NB4 (cell line): ENCODE measurements around the gene MED17.

Experiments
- DNase-seq: peaks from one replicate; pipeline ENCODE4 v3.0.0; 2010; ENCODE audit warnings: low read depth
- H3K4me3 ChIP-seq: one replicate; pipeline ENCODE4 v1.5.1; 2011; ENCODE audit warnings: mild to moderate bottlenecking, low read depth, low read length, moderate library complexity
- MYC ChIP-seq: IDR thresholded peaks from 2 replicates; pipeline ENCODE4 v1.6.1; 2011; ENCODE audit warnings: low read depth, low read length
- POLR2A ChIP-seq: IDR thresholded peaks from 2 replicates; pipeline ENCODE4 v1.6.1; 2011; ENCODE audit warnings: mild to moderate bottlenecking; ENCODE audit not compliant: insufficient read length; ENCODE audit errors: extremely low read depth
- TF ChIP-seq, protein P1 (sequence below): IDR thresholded peaks from 2 replicates; pipeline ENCODE4 v1.6.1; 2011; ENCODE audit warnings: low read depth, low read length
- TF ChIP-seq, protein P2 (sequence below): IDR thresholded peaks from one replicate; pipeline ENCODE4 v1.5.1; 2012; ENCODE audit warnings: low read depth, low read length

MED17 gene, protein sequence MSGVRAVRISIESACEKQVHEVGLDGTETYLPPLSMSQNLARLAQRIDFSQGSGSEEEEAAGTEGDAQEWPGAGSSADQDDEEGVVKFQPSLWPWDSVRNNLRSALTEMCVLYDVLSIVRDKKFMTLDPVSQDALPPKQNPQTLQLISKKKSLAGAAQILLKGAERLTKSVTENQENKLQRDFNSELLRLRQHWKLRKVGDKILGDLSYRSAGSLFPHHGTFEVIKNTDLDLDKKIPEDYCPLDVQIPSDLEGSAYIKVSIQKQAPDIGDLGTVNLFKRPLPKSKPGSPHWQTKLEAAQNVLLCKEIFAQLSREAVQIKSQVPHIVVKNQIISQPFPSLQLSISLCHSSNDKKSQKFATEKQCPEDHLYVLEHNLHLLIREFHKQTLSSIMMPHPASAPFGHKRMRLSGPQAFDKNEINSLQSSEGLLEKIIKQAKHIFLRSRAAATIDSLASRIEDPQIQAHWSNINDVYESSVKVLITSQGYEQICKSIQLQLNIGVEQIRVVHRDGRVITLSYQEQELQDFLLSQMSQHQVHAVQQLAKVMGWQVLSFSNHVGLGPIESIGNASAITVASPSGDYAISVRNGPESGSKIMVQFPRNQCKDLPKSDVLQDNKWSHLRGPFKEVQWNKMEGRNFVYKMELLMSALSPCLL

DNA sequence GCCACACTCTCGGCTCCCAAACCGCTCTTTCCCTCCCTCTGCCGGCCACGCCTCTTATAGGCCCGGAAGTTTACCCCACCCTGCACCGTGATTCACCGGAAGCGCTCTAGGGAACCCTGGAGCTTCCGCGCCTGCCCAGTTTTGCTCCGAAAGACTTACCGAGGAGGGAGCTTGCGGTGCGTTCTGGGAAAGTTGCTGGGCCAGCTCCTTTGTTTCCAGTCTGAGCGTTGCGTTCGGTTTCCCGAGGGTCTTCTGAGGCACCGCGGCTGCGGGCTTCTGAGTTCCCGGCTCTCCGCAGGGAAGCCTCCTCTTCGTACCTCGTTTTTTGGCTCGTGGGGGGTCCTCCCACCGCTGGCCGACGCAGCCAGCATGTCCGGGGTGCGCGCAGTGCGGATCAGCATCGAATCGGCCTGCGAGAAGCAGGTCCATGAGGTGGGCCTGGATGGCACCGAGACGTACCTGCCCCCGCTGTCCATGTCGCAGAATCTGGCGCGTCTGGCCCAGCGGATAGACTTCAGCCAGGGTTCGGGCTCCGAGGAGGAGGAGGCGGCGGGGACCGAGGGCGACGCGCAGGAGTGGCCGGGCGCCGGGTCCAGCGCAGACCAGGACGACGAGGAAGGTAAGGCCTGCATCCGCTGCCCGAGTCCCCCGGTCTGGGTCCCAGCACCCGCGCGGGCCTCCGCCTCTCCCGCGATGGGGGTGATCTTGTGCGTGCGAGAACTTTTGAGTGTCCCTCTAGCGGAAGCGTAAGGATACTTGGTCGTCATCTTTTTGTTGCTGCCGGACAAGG, at the start of gene MED17:
TSS of gene MED17 (plus strand) at position 138 of the 790 bp plus-strand sequence. CDS start at position 370, 232 bp downstream.
- TF ChIP-seq POLR2A = peak; percentile 99
- TF ChIP-seq, protein P1, sequence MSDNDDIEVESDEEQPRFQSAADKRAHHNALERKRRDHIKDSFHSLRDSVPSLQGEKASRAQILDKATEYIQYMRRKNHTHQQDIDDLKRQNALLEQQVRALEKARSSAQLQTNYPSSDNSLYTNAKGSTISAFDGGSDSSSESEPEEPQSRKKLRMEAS = peak; percentile 52
- TF ChIP-seq, protein P2, sequence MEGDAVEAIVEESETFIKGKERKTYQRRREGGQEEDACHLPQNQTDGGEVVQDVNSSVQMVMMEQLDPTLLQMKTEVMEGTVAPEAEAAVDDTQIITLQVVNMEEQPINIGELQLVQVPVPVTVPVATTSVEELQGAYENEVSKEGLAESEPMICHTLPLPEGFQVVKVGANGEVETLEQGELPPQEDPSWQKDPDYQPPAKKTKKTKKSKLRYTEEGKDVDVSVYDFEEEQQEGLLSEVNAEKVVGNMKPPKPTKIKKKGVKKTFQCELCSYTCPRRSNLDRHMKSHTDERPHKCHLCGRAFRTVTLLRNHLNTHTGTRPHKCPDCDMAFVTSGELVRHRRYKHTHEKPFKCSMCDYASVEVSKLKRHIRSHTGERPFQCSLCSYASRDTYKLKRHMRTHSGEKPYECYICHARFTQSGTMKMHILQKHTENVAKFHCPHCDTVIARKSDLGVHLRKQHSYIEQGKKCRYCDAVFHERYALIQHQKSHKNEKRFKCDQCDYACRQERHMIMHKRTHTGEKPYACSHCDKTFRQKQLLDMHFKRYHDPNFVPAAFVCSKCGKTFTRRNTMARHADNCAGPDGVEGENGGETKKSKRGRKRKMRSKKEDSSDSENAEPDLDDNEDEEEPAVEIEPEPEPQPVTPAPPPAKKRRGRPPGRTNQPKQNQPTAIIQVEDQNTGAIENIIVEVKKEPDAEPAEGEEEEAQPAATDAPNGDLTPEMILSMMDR = peak; percentile 39
- TF ChIP-seq MYC = no peak; the same call in 1 of the 2 replicates
- peak; percentile 97 for DNase-seq
- H3K4me3 ChIP-seq = peak within 1 kb of the TSS; percentile 98

GRCh38 chr11:93734427-93735222, 49.5 kb upstream of the MED17 start:
- no peak for DNase-seq
- H3K4me3 ChIP-seq = peak overlapping the region; percentile 92
- TF ChIP-seq, protein P2 = no peak
- TF ChIP-seq POLR2A (no peak), MYC (no peak)
- TF ChIP-seq, protein P1 = no peak

DNA sequence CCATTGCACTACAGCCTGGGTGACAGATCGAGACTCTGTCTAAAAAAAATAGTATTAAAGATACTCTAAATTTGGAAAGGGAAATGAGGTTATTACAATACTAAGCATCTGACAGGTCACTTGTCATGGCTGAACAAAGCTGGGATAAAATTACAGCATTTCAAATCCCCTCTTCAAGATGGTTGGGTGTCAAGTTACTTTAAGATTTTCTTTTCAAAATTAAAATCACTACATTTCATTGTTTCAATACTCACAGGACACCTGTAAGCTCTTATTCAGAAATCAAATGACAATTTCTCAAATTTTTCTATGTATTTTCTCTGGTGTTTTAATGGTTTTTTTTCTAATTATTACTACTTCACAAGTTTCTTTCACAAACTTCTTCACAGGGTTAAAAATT, 48.5 kb upstream of the MED17 start:
- TF ChIP-seq MYC = no peak
- TF ChIP-seq, protein P2 = no peak
- TF ChIP-seq POLR2A = no peak
- TF ChIP-seq, protein P1 = no peak
- no peak for DNase-seq
- H3K4me3 ChIP-seq = peak overlapping the region; percentile 92

DNA sequence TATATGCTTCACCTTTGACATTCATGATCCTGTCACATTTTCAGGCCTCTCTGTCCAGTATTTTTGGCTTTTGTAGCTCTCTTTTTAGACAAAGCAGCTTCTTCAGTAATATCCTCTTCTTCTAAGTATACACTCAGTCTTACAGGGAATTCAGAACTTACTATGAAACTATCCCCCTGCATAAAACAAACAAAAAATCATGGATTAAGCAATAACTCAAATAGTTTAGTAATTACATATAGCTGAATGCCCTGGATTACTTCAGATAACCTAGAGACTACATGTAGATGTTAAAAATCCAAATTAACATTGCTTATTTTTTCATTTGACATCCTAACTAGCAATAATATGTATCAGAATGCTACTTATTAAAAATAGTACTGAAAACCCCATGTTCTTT, 48.0 kb upstream of the MED17 start:
- H3K4me3 ChIP-seq = peak overlapping the region; percentile 92
- no peak for DNase-seq
- no peak for TF ChIP-seq POLR2A
- TF ChIP-seq, protein P2 = no peak
- TF ChIP-seq, protein P1 = no peak
- TF ChIP-seq MYC = no peak
